Neural cell (in vitro differentiated cells): Measurements from ENCODE around the gene INMT. TPM values are rescaled to one million over a fixed set of nuclear protein-coding genes. Genes with fewer than 3 reads are reported as not detected.

Experiments
- H2AFZ ChIP-seq: fragments of 200-600, 300-800 bp; sonication (generic), shearing (Covaris generic); 2 replicates; pipeline ENCODE4 v1.6.0; 2014; ENCODE audit warnings: low read depth, mild to moderate bottlenecking, antibody characterized with exemption, low read length, moderate library complexity
- H3F3A ChIP-seq: fragments of 200-600 bp; shearing (Covaris generic); 2 replicates; pipeline ENCODE4 v1.6.1; 2016; ENCODE audit warnings: mild to moderate bottlenecking, moderate library complexity, mixed read lengths, antibody characterized with exemption, low read length; ENCODE audit not compliant: insufficient read depth, poor library complexity, severe bottlenecking
- H3K27ac ChIP-seq: fragments of 200-600, 300-800 bp; sonication (generic), shearing (Covaris generic); 2 replicates; pipeline ENCODE4 v1.5.1; 2014; ENCODE audit warnings: mild to moderate bottlenecking, low read length, moderate library complexity
- H3K27me3 ChIP-seq: fragments of 300-800, 200-600 bp; sonication (generic), shearing (Covaris generic); 2 replicates; pipeline ENCODE4 v1.6.0; 2014; ENCODE audit warnings: mild to moderate bottlenecking, low read depth, low read length, moderate library complexity; ENCODE audit not compliant: insufficient read depth
- H3K36me3 ChIP-seq: fragments of 300-800, 200-600 bp; sonication (generic), shearing (Covaris generic); 2 replicates; pipeline ENCODE4 v1.5.1; 2014; ENCODE audit warnings: mild to moderate bottlenecking, antibody characterized with exemption, low read length, moderate library complexity; ENCODE audit not compliant: insufficient read depth
- H3K4me2 ChIP-seq: fragments of 300-800, 200-600 bp; sonication (generic), shearing (Covaris generic); 2 replicates; pipeline ENCODE4 v1.6.0; 2014; ENCODE audit warnings: mild to moderate bottlenecking, low read length
- H3K4me3 ChIP-seq: fragments of 300-800, 200-600 bp; sonication (generic), shearing (Covaris generic); 2 replicates; pipeline ENCODE4 v1.5.1; 2014; ENCODE audit warnings: mild to moderate bottlenecking, low read length, moderate library complexity
- H3K79me2 ChIP-seq: fragments of 200-600 bp; shearing (Covaris generic); replicated peaks from 2 replicates; pipeline ENCODE4 v1.6.0; 2014; ENCODE audit warnings: mild to moderate bottlenecking, low read length, moderate library complexity; ENCODE audit not compliant: insufficient read depth
- H3K9ac ChIP-seq: fragments of 300-800, 200-600 bp; sonication (generic), shearing (Covaris generic); 2 replicates; pipeline ENCODE4 v1.6.1; 2016; ENCODE audit warnings: mild to moderate bottlenecking, low read length, mixed read lengths
- H3K9me2 ChIP-seq: fragments of 200-600 bp; shearing (Covaris generic); 2 replicates; pipeline ENCODE4 v1.6.1; 2016; ENCODE audit warnings: mild to moderate bottlenecking, low read length, mixed read lengths; ENCODE audit not compliant: insufficient read depth
- H3K9me3 ChIP-seq: fragments of 200-600, 300-800 bp; sonication (generic), shearing (Covaris generic); 2 replicates; pipeline ENCODE4 v1.6.1; 2016; ENCODE audit warnings: mild to moderate bottlenecking, mixed run types, low read length, moderate library complexity, mixed read lengths
- H4K20me1 ChIP-seq: fragments of 200-600 bp; shearing (Covaris generic); 2 replicates; pipeline ENCODE4 v1.6.1; 2016; ENCODE audit warnings: mild to moderate bottlenecking, mixed run types; ENCODE audit not compliant: insufficient read depth
- EP300 ChIP-seq: fragments of 450-650 bp; conservative IDR thresholded peaks from 2 replicates; pipeline ENCODE4 v1.6.1; 2014; ENCODE audit warnings: antibody characterized with exemption, mild to moderate bottlenecking, moderate library complexity; ENCODE audit not compliant: poor library complexity, severe bottlenecking
- EZH2 ChIP-seq: fragments of 200-600, 300-800 bp; shearing (Covaris generic), sonication (generic); IDR thresholded peaks from 2 replicates; pipeline ENCODE4 v1.6.1; 2014; ENCODE audit warnings: antibody characterized with exemption, low read length, borderline replicate concordance, mild to moderate bottlenecking; ENCODE audit not compliant: insufficient read depth, poor library complexity, severe bottlenecking
- MXI1 ChIP-seq: fragments of 450-650 bp; conservative IDR thresholded peaks from 2 replicates; pipeline ENCODE4 v1.6.1; 2014; ENCODE audit warnings: antibody characterized with exemption, mild to moderate bottlenecking; ENCODE audit not compliant: poor library complexity, severe bottlenecking
- POLR2AphosphoS5 ChIP-seq: IDR thresholded peaks from 2 replicates; pipeline ENCODE4 v1.6.1; 2012
- RAD21 ChIP-seq: fragments of 450-650 bp; conservative IDR thresholded peaks from 2 replicates; pipeline ENCODE4 v1.6.1; 2014; ENCODE audit warnings: antibody characterized with exemption, mild to moderate bottlenecking, moderate library complexity
- SMC3 ChIP-seq: fragments of 450-650 bp; conservative IDR thresholded peaks from 2 replicates; pipeline ENCODE4 v1.6.1; 2014; ENCODE audit warnings: antibody characterized with exemption, mild to moderate bottlenecking, moderate library complexity; ENCODE audit not compliant: poor library complexity
- TAF1 ChIP-seq: IDR thresholded peaks from 2 replicates; pipeline ENCODE4 v1.6.1; 2012; ENCODE audit warnings: low read depth
- polyA plus RNA-seq: library from polyadenylated mRNA; depleted of rRNA; stranded (reverse); fragments of >200 nt; gene quantifications from 2 replicates; pipeline ENCODE4 v1.2.3, GENCODE V29; 2014
- TF ChIP-seq, protein P1 (sequence below): IDR thresholded peaks from 2 replicates; pipeline ENCODE4 v1.6.1; 2012; ENCODE audit warnings: borderline replicate concordance
- TF ChIP-seq, protein P2 (sequence below): fragments of 450-650 bp; IDR thresholded peaks from 2 replicates; pipeline ENCODE4 v1.5.1; 2014; ENCODE audit warnings: antibody characterized with exemption, mild to moderate bottlenecking, moderate library complexity; ENCODE audit not compliant: poor library complexity, severe bottlenecking

INMT gene
- polyA plus RNA-seq, 1 donor from 2014 or later: 0.66 TPM

DNA sequence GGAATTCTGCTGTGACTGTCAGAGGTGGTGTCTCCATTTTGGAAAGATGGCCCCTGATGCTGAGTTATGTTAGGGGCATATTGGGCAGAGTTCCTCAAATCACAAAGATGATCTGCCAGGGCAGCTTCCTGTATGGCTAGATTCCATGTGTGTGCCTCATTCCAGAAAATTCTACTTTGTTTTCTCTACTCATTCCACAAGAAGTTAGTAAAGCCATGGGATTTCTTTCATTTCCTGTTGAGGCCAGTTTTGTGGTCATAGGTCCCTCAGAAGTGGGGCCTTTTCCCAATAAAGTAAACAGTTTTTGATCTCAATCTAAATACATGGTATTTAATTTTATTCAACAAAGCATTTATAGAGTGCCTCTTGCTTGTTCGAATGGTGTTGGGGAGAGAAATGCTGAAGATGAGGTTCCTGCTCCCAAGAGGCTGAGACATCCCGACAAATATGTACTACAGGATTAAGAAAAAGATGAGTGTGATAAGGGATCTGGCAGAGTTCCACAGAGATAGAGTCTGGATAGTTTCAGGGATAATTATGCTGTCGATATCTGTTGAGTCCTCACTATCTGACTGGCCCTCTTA lies 52.2 kb downstream of the INMT start:
- Histone ChIP-seq H4K20me1 (no peaks in the 10 kb centered on the region), H2AFZ (no peak overlapping the region), H3K4me2 (no peak overlapping the region), H3K4me3 (no peak overlapping the region), H3K9ac (no peak overlapping the region), H3F3A (no peaks in the 10 kb centered on the region), H3K36me3 (no peaks in the 10 kb centered on the region), H3K9me2 (no peaks in the 10 kb centered on the region), H3K27me3 (no peaks in the 10 kb centered on the region), H3K9me3 (no peaks in the 10 kb centered on the region), H3K27ac (no peak overlapping the region), H3K79me2 (no peaks in the 10 kb centered on the region)
- TF ChIP-seq MXI1: no peak
- no peak for TF ChIP-seq TAF1
- TF ChIP-seq EZH2: no peak
- no peak for TF ChIP-seq RAD21
- TF ChIP-seq, protein P1, sequence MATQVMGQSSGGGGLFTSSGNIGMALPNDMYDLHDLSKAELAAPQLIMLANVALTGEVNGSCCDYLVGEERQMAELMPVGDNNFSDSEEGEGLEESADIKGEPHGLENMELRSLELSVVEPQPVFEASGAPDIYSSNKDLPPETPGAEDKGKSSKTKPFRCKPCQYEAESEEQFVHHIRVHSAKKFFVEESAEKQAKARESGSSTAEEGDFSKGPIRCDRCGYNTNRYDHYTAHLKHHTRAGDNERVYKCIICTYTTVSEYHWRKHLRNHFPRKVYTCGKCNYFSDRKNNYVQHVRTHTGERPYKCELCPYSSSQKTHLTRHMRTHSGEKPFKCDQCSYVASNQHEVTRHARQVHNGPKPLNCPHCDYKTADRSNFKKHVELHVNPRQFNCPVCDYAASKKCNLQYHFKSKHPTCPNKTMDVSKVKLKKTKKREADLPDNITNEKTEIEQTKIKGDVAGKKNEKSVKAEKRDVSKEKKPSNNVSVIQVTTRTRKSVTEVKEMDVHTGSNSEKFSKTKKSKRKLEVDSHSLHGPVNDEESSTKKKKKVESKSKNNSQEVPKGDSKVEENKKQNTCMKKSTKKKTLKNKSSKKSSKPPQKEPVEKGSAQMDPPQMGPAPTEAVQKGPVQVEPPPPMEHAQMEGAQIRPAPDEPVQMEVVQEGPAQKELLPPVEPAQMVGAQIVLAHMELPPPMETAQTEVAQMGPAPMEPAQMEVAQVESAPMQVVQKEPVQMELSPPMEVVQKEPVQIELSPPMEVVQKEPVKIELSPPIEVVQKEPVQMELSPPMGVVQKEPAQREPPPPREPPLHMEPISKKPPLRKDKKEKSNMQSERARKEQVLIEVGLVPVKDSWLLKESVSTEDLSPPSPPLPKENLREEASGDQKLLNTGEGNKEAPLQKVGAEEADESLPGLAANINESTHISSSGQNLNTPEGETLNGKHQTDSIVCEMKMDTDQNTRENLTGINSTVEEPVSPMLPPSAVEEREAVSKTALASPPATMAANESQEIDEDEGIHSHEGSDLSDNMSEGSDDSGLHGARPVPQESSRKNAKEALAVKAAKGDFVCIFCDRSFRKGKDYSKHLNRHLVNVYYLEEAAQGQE: no peak
- no peak for TF ChIP-seq POLR2AphosphoS5

DNA sequence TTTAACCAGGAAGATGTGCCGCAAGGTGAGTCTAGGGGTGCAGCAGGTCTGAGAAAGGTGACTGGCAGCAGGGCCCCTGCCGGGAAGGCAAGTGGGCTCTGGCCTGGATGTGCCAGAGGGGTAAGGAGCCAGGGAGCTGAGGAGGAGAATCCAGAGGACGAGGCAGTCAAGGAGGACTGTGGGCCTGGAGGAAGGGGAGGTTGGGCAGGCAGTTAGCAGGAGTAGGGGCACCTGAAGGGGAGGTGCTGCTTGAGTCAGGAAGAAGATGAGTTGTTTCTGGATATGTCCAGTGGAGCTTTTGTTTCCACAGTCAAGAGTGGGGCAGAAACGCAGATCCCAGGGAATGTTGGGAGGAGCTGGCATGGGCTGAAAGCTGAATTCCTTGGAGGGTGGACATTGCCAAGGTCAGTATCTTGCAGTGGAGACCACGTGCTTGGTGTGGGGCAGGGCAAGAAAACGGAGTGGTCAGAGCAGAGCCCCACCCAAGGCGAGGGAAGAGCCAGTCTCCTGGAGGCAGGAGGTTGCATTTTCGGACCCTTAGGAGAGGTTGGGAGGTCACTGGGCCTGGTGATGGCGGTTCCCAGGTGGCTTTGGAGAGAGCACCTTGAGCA lies 53.3 kb downstream of the INMT start:
- Histone ChIP-seq H3K9me3 (no peaks in the 10 kb centered on the region), H3K4me2 (no peak overlapping the region), H3K9me2 (no peaks in the 10 kb centered on the region), H3K4me3 (no peak overlapping the region), H3K36me3 (no peaks in the 10 kb centered on the region), H2AFZ (no peak overlapping the region), H3K9ac (no peak overlapping the region), H3F3A (no peaks in the 10 kb centered on the region), H3K27ac (no peak overlapping the region), H3K27me3 (no peaks in the 10 kb centered on the region), H3K79me2 (no peaks in the 10 kb centered on the region), H4K20me1 (no peaks in the 10 kb centered on the region)
- no peak for TF ChIP-seq TAF1
- no peak for TF ChIP-seq SMC3
- no peak for TF ChIP-seq EZH2
- TF ChIP-seq POLR2AphosphoS5: no peak
- TF ChIP-seq, protein P2, sequence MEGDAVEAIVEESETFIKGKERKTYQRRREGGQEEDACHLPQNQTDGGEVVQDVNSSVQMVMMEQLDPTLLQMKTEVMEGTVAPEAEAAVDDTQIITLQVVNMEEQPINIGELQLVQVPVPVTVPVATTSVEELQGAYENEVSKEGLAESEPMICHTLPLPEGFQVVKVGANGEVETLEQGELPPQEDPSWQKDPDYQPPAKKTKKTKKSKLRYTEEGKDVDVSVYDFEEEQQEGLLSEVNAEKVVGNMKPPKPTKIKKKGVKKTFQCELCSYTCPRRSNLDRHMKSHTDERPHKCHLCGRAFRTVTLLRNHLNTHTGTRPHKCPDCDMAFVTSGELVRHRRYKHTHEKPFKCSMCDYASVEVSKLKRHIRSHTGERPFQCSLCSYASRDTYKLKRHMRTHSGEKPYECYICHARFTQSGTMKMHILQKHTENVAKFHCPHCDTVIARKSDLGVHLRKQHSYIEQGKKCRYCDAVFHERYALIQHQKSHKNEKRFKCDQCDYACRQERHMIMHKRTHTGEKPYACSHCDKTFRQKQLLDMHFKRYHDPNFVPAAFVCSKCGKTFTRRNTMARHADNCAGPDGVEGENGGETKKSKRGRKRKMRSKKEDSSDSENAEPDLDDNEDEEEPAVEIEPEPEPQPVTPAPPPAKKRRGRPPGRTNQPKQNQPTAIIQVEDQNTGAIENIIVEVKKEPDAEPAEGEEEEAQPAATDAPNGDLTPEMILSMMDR: no peak
- TF ChIP-seq, protein P1: no peak
- no peak for TF ChIP-seq RAD21
- no peak for TF ChIP-seq MXI1
- no peak for TF ChIP-seq EP300
